Measurements from ENCODE around the gene KIFC1. TPM values are rescaled to one million over a fixed set of nuclear protein-coding genes. Genes with fewer than 3 reads are reported as not detected.
A peak's percentile ranks its signal among the peaks of the same experiment; 100 is the strongest.

Gene KIFC1
- total and polyA plus RNA-seq, 2 of the 4 experiments (the other 2 are of a cell fraction) = 33.9 to 40.6 TPM

DNA sequence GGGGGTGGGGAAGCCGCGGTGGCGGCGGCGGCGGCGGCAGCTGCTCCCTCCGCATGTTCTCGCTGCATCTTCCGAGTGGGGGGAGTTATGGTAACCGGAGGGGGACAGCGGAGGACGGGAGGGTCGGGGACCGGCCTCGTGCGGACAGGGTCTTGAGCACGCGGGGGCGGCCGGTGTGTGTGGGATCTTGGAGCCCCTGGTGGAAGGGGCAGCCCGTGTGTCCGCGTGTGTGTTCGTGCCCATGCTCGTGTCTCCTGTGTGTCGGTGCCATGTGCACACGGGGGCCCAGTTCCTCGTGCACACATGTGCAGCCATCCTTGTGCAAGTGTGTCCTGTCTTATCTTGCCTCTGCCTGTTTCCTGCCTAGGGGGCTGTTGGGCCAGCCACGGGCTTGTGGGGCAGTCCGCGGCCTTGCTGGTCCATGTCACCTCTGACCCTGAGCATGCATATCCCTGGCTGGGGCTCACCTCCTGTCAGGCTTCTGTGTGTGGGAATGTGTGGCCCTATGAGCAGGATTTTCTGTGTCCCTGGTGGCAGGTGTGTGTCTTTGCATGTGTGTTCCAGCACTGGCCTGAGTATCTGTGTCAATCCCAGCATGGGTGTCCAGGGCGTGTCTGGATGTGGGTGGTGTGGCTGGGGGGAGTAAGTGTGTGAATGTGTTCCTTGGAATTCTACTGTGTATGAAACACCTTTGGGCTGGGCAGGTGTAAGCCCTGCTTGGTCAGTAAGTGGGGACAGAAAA, 36.8 kb downstream of the KIFC1 start:
- H2BK15ac ChIP-seq (ENCODE audit: low read depth, low read length) = no peak overlapping the region
- POLR2A ChIA-PET (ENCODE audit: unreplicated experiment) = no interaction called here
- DNase-seq = no peak

More for the DNA sequence above, 36.8 kb downstream of the KIFC1 start:
- Histone ChIP-seq H4K91ac (ENCODE audit: insufficient read depth, low read depth, low read length) (no peak overlapping the region; the same call in 1 of the 2 replicates), H3K4me1 (ENCODE audit: control insufficient read depth, insufficient read depth, low read length) (peaks cover 44% of the 10 kb centered on the region), H4K5ac (ENCODE audit: low read depth, low read length) (no peak overlapping the region), H3K36me3 (ENCODE audit: control insufficient read depth, insufficient read depth, low read length) (peaks cover 18% of the 10 kb centered on the region), H3K27ac (ENCODE audit: insufficient read depth, low read length) (peak overlapping the region; percentile 33; the same call in 1 of the 2 replicates), H3K56ac (ENCODE audit: extremely low read depth, insufficient read depth, low read length) (no peak overlapping the region), H2BK5ac (ENCODE audit: low read depth, low read length, poor library complexity, severe bottlenecking) (no peak overlapping the region), H3K18ac (ENCODE audit: low read depth, low read length) (peak overlapping the region; percentile 4; the same call in 1 of the 2 replicates), H3K79me1 (ENCODE audit: low read depth in 1 of 2, low read length in 2 of 2) (peaks cover 37 to 93% of the 10 kb centered on the region in 2 experiments), H3K9me3 (ENCODE audit: control insufficient read depth, insufficient read depth, low read length) (no peaks in the 10 kb centered on the region), H3K4me2 (ENCODE audit: low read depth, low read length) (peak overlapping the region; percentile 96), H2AFZ (replicated peaks; ENCODE audit: low read length, poor library complexity) (peak overlapping the region; percentile 75), H3K14ac (replicated peaks; ENCODE audit: low read depth, low read length) (0 out of 2 replicates have a peak overlapping the region, but pooled peaks have one; percentile 14), H3K9ac (ENCODE audit: low read depth, low read length) (peak overlapping the region; percentile 59; the same call in 1 of the 2 replicates), H2BK20ac (ENCODE audit: low read depth, low read length) (no peak overlapping the region), H4K20me1 (ENCODE audit: insufficient read depth, low read length) (peaks cover 40% of the 10 kb centered on the region), H3K23ac (ENCODE audit: low read depth, low read length) (peak overlapping the region; percentile 88), H3K4ac (ENCODE audit: low read depth, low read length) (peak overlapping the region; percentile 61), H3K9me1 (ENCODE audit: insufficient read depth, low read length) (peaks cover 40% of the 10 kb centered on the region), H3K27me3 (ENCODE audit: control insufficient read depth, insufficient read depth, low read length) (no peaks in the 10 kb centered on the region), H2AK5ac (ENCODE audit: low read depth, low read length) (peak overlapping the region; percentile 81), H2BK120ac (ENCODE audit: low read depth, low read length) (peak overlapping the region; percentile 32; the same call in 1 of the 2 replicates), H3K4me3 (ENCODE audit: insufficient read depth, low read depth, low read length) (peak overlapping the region; percentile 94), H4K8ac (ENCODE audit: low read depth in 2 of 2, low read length in 2 of 2) (peak overlapping the region in 1 of 2 experiments; percentile 54; a peak in 1 of 4 replicates), H2AK9ac (replicated peaks; ENCODE audit: low read depth, low read length, poor library complexity) (peak overlapping the region; percentile 92)
- in situ Hi-C loops (cut with MboI; ENCODE audit: low sequenced_read_pairs) = no loop called here
- intact Hi-C loops (cut with micrococcal nuclease) = no loop called here
- BruUV-seq (replicated peaks) = no TSS peak
- CTCF ChIA-PET = interaction anchor here (0.9 kb wide), 1 partner anchor 10 kb away, joined by 3 read pairs; no protein-coding TSS in a partner anchor
- no peak for ATAC-seq (ENCODE audit: low read depth)
- WGBS, 2 experiments (ENCODE audit: extremely low coverage in 2 of 2, insufficient read length in 1 of 2) = 10% methylated on average over 24 of the region's 33 CpGs; no CpG with 5 or more reads in 1 of the 2 experiments
- TF ChIP-seq RAD21 (IDR thresholded peaks at IDR 0.05; ENCODE audit: low read length) (0 out of 2 replicates have a peak, but pooled peaks have one; percentile 9), MAZ (IDR thresholded peaks at IDR 0.05; ENCODE audit: borderline replicate concordance, low read depth, low read length) (no peak), MAFK (IDR thresholded peaks at IDR 0.05; ENCODE audit: low read depth, low read length) (no peak), MXI1 (IDR thresholded peaks at IDR 0.05; ENCODE audit: borderline replicate concordance, low read depth, low read length) (peak; percentile 55; the same call in 1 of the 2 replicates), POLR2A (IDR thresholded peaks at IDR 0.05; ENCODE audit: low read depth, low read length) (no peak)
- dilution Hi-C loops (cut with HindIII; ENCODE audit: low sequenced_read_pairs, unreplicated experiment) = no loop called here
